CD8-positive, alpha-beta memory T cell (primary cell): ENCODE measurements around the gene TAS1R3. TPM values are rescaled to one million over a fixed set of nuclear protein-coding genes. Genes with fewer than 3 reads are reported as not detected.

ENCODE experiments used
- CTCF ChIA-PET: fragments of 350-600 bp; sonication (Branson Sonifier 250); formaldehyde crosslinking; loops from one replicate; lab custom pipeline; 2021; ENCODE audit warnings: antibody characterized with exemption; lab: Charles Lee
- POLR2A ChIA-PET: fragments of 350-600 bp; sonication (Branson Sonifier 250); formaldehyde crosslinking; loops from one replicate; lab custom pipeline; 2021; ENCODE audit warnings: antibody characterized with exemption; lab: Charles Lee
- DNase-seq, 5 donors: peaks; one replicate each; pipeline versions ENCODE4 v3.0.0 to v3.0.0-alpha.2; 2020 to 2022; ENCODE audit warnings: mixed read lengths in 1 of 5
- H3K27ac ChIP-seq: one replicate; pipeline ENCODE4 v1.7.0; 2013; ENCODE audit warnings: low read depth, mild to moderate bottlenecking, low read length, moderate library complexity
- H3K27me3 ChIP-seq: 2 replicates; pipeline ENCODE4 v1.7.0; 2013; ENCODE audit warnings: low read length, mild to moderate bottlenecking; ENCODE audit not compliant: insufficient read depth, poor library complexity, severe bottlenecking
- H3K36me3 ChIP-seq: 2 replicates; pipeline ENCODE4 v1.7.0; 2013; ENCODE audit warnings: mild to moderate bottlenecking, low read length, moderate library complexity; ENCODE audit not compliant: insufficient read depth
- H3K4me1 ChIP-seq: 2 replicates; pipeline ENCODE4 v1.7.0; 2013; ENCODE audit warnings: mild to moderate bottlenecking, low read length, moderate library complexity; ENCODE audit not compliant: insufficient read depth
- H3K4me3 ChIP-seq: 2 replicates; pipeline ENCODE4 v1.7.0; 2013; ENCODE audit warnings: mild to moderate bottlenecking, low read length
- H3K9me3 ChIP-seq: 2 replicates; pipeline ENCODE4 v1.7.0; 2013; ENCODE audit warnings: mild to moderate bottlenecking, low read length
- H3K27ac Mint-ChIP-seq, 8 donors: one replicate each; pipeline ENCODE4 v1.8.0; 2020 to 2021; ENCODE audit warnings: mixed read lengths in 8 of 8, mild to moderate bottlenecking in 6 of 8, inconsistent platforms in 3 of 8, moderate library complexity in 3 of 8
- H3K27me3 Mint-ChIP-seq, 2 donors: one replicate each; pipeline ENCODE4 v1.8.0; 2020 to 2021; ENCODE audit warnings: mixed read lengths in 2 of 2, mild to moderate bottlenecking in 1 of 2, moderate library complexity in 1 of 2
- H3K36me3 Mint-ChIP-seq, 3 donors: one replicate each; pipeline ENCODE4 v1.8.0; 2020 to 2021; ENCODE audit warnings: mixed read lengths in 3 of 3, inconsistent platforms in 1 of 3, mild to moderate bottlenecking in 1 of 3
- H3K4me1 Mint-ChIP-seq, 3 donors: one replicate each; pipeline ENCODE4 v1.8.0; 2020 to 2021; ENCODE audit warnings: mixed read lengths in 3 of 3, inconsistent platforms in 1 of 3, mild to moderate bottlenecking in 1 of 3
- H3K4me3 Mint-ChIP-seq, 7 donors: one replicate each; pipeline ENCODE4 v1.8.0; 2020 to 2021; ENCODE audit warnings: mixed read lengths in 7 of 7, mild to moderate bottlenecking in 6 of 7, moderate library complexity in 4 of 7, inconsistent platforms in 2 of 7
- H3K9me3 Mint-ChIP-seq, 5 donors: one replicate each; pipeline ENCODE4 v1.8.0; 2020 to 2022; ENCODE audit warnings: mixed read lengths in 5 of 5, mild to moderate bottlenecking in 3 of 5, moderate library complexity in 2 of 5, inconsistent platforms in 1 of 5
- polyA plus RNA-seq: library from polyadenylated mRNA; unstranded; fragments of 300-500 nt; fragmentation: Illumina TruSeq; gene quantifications from one replicate; pipeline ENCODE4 v1.2.3, GENCODE V29; 2021
- total RNA-seq, 2 experiments: library from RNA; stranded (reverse); gene quantifications; one replicate each; pipeline ENCODE4 v1.2.3, GENCODE V29; 2021

TAS1R3 gene
- total and polyA plus RNA-seq, 3 experiments from 2014 or later = 0.28 to 0.62 (median 0.53) TPM

DNA sequence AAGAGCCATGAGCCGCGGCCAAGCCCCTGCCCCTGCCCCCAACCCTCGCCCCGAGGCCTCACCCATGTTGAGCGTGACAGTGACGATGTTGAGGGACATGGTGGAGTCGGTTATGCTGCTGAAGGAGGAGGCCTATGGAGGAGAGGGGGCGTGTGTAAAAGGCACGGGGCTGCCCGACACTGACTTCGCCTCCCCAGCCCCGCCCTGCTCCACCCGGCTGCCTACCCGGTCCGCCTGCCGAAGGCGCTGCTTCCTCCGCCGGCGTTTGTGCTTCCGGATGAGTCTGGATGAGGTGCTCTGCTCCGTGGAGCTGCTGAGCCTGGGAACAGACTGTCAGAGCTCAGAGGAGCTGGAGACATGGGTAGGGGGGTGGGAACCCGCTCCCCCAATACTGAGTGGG, 9.1 kb downstream of the TAS1R3 start:
- CTCF ChIA-PET = no interaction called here
- H3K27me3 Mint-ChIP-seq = no peaks in the 10 kb centered on the region
- no peaks in the 10 kb centered on the region for H3K36me3 ChIP-seq
- H3K27me3 ChIP-seq = no peaks in the 10 kb centered on the region
- no peaks in the 10 kb centered on the region for H3K9me3 ChIP-seq
- DNase-seq = no peak
- no peaks in the 10 kb centered on the region for H3K9me3 Mint-ChIP-seq
- H3K27ac ChIP-seq = no peak overlapping the region
- POLR2A ChIA-PET = no interaction called here
- no peak overlapping the region for H3K4me3 ChIP-seq
- peaks cover 0 to 6% (median 0%) of the 10 kb centered on the region in 3 donors for H3K4me1 Mint-ChIP-seq
- no peak overlapping the region for H3K4me3 Mint-ChIP-seq
- H3K27ac Mint-ChIP-seq = peak overlapping the region in 1 of 8 donors; percentile 50
- H3K4me1 ChIP-seq = no peaks in the 10 kb centered on the region
- peaks cover 0 to 25% (median 11%) of the 10 kb centered on the region in 3 donors for H3K36me3 Mint-ChIP-seq

DNA sequence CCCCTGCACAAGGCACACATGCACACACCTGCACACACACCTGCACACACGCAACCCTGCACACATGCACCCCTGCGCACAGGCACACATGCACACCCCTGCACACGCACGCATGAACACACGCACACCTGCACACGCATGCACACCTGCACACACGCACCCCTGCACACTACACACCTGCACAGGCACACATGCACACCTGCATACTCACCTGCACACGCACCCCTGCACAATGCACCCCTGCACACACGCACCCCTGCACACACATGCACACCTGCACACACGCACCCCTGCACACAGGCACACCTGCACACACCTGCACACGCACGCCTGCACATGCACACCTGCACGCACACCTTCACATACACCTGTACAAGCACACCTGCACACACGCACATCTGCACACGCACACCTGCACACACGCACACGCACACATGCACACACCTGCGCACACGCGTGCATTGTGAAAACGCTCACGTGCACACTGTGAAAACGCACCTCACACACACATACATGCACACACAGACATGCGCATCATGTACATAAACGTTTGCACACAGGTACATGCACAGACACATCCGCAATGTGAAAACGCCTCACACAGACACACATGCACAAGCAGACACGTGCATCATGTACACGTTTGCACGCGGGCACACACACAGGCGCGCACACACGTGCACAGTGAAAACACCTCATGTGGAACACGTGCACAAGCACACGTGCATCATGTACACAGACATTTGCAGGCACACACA, 9.9 kb downstream of the TAS1R3 start:
- no peak overlapping the region for H3K4me3 Mint-ChIP-seq
- Histone ChIP-seq H3K9me3 (no peaks in the 10 kb centered on the region), H3K27ac (no peak overlapping the region), H3K4me3 (no peak overlapping the region), H3K4me1 (no peaks in the 10 kb centered on the region), H3K36me3 (no peaks in the 10 kb centered on the region), H3K27me3 (no peaks in the 10 kb centered on the region)
- ChIA-PET POLR2A (no interaction called here), CTCF (no interaction called here)
- DNase-seq = no peak
- H3K36me3 Mint-ChIP-seq = peaks cover 0 to 25% (median 11%) of the 10 kb centered on the region in 3 donors
- no peaks in the 10 kb centered on the region for H3K27me3 Mint-ChIP-seq
- H3K9me3 Mint-ChIP-seq = no peaks in the 10 kb centered on the region
- H3K27ac Mint-ChIP-seq = peak overlapping the region in 2 of 8 donors; percentile 29 to 50
- peaks cover 0 to 6% (median 2%) of the 10 kb centered on the region in 3 donors for H3K4me1 Mint-ChIP-seq

DNA sequence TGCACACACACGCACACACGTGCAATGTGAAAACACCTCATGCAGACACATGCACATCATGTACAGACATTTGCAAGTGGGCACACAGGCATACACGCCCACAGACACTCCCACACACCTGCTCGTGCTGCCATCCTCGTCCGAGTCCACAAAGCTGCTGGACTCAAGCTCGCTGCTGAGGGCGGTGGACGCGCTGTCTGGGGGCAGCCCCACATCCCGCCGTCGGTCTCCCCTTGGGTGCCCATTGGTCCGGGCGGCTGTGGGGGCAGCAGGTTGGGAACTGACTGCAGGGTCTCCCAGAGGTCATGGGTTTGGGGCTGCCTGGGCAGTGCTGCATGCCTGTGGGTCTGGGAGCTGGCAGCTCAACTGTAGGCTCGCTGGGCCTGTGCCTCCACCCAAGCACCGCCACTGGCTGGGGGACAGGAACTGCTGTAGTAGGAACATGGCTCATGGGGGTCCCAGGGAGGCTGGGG, 10.5 kb downstream of the TAS1R3 start:
- ChIA-PET POLR2A (no interaction called here), CTCF (no interaction called here)
- H3K4me1 Mint-ChIP-seq = peaks cover under 1 to 6% (median 5%) of the 10 kb centered on the region in 3 donors
- Histone ChIP-seq H3K27ac (no peak overlapping the region), H3K27me3 (no peaks in the 10 kb centered on the region), H3K9me3 (no peaks in the 10 kb centered on the region), H3K4me3 (no peak overlapping the region), H3K4me1 (peaks cover 1% of the 10 kb centered on the region), H3K36me3 (no peaks in the 10 kb centered on the region)
- H3K36me3 Mint-ChIP-seq = peaks cover 0 to 25% (median 11%) of the 10 kb centered on the region in 3 donors
- DNase-seq = no peak
- no peaks in the 10 kb centered on the region for H3K27me3 Mint-ChIP-seq
- H3K27ac Mint-ChIP-seq = no peak overlapping the region
- no peaks in the 10 kb centered on the region for H3K9me3 Mint-ChIP-seq
- H3K4me3 Mint-ChIP-seq = no peak overlapping the region

DNA sequence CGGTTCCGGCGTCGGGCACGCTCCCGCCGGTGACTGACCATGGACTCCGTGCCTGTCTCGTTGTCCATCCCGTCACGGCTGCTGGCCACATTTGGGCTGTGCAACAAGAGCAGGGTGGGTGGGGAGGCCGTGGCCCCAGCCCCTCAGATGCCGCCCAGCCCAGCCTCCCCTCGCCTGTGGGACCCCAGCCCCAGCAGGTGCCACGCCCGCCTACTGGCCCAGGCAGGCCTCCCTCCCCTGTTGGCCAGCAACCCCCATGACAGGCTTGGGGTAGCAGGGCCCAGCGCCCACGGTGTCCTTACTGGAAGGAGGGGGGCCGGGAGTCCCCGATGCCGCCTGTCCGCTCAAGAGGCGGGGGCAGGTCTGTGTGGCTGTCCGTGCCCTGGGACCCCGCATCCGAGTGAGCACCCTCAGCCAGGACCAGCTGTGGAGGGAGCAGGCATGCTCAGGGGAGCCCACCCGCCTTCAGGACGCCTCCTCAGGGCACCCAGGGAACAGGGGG, 11.0 kb downstream of the TAS1R3 start:
- no peak for DNase-seq
- POLR2A ChIA-PET = no interaction called here
- Mint-ChIP-seq H3K4me3 (no peak overlapping the region), H3K4me1 (peaks cover 5 to 10% (median 6%) of the 10 kb centered on the region in 3 donors), H3K9me3 (no peaks in the 10 kb centered on the region), H3K27me3 (no peaks in the 10 kb centered on the region), H3K27ac (no peak overlapping the region), H3K36me3 (peaks cover 0 to 25% (median 11%) of the 10 kb centered on the region in 3 donors)
- Histone ChIP-seq H3K27ac (no peak overlapping the region), H3K4me3 (no peak overlapping the region), H3K4me1 (peaks cover 3% of the 10 kb centered on the region), H3K27me3 (no peaks in the 10 kb centered on the region), H3K9me3 (no peaks in the 10 kb centered on the region), H3K36me3 (no peaks in the 10 kb centered on the region)
- CTCF ChIA-PET = no interaction called here

DNA sequence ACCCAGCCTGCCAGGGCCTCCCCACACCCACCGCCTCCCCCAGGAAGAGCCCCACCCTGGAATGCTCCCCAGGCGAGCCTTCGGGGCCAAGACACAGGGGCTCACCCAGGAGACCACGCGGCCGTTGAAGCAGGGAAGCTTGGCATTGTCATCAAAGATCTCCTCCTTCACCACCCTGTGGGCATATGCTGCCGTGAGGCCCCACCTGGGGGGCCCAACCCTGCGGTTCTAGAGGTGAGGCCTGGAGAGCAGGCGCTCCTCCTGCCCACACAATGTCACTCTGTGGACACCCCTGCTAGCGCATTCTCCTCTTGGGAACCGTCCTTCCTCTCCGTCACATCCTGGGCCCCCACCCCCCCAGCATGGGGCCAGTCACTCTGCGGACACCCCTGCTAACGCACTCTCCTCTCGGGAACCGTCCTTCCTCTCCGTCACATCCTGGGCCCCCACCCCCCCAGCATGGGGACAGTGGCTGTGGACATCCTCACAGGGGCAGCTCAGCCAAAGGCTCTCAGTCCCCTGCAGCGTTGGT, 11.6 kb downstream of the TAS1R3 start:
- ChIA-PET CTCF (no interaction called here), POLR2A (no interaction called here)
- Histone ChIP-seq H3K27me3 (no peaks in the 10 kb centered on the region), H3K4me3 (no peak overlapping the region), H3K9me3 (no peaks in the 10 kb centered on the region), H3K36me3 (no peaks in the 10 kb centered on the region), H3K27ac (no peak overlapping the region), H3K4me1 (peaks cover 8% of the 10 kb centered on the region)
- Mint-ChIP-seq H3K9me3 (no peaks in the 10 kb centered on the region), H3K36me3 (peaks cover 0 to 25% (median 11%) of the 10 kb centered on the region in 3 donors), H3K4me3 (no peak overlapping the region), H3K27me3 (no peaks in the 10 kb centered on the region), H3K27ac (no peak overlapping the region), H3K4me1 (peaks cover 10 to 15% (median 11%) of the 10 kb centered on the region in 3 donors)
- no peak for DNase-seq

DNA sequence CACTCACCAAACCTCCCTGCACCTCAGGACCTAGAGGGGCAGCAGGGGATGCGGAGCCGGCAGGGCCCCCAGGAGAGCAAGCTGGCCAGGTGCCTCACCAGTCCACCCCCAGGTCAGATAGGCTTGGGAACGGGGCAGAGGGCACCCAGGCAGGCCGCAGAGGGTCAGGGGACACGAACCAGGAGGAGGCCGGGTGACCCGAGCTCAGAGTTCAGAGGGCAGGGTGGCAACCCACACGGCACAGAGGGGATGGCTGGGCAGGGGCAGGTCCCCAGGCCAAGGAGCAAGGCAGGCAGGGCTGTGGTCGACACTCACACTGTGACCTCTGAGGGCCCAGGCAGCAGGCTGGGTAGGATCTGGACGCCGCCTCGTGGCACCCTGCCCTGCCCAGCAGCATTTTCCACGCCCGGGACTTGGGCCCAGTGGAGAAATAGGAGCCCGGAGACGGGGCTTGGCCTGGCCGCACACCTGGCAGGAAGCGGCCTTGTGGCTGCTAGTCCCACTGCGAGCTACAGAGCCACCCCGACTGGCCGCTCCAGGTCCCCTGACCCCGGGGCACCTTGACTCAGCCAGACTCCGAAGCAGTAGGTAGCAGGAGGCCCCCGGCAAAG, 12.8 kb downstream of the TAS1R3 start:
- Mint-ChIP-seq H3K27ac (no peak overlapping the region), H3K9me3 (no peaks in the 10 kb centered on the region), H3K4me3 (no peak overlapping the region), H3K4me1 (peaks cover 11 to 22% (median 11%) of the 10 kb centered on the region in 3 donors), H3K27me3 (no peaks in the 10 kb centered on the region), H3K36me3 (peaks cover 0 to 19% (median 9%) of the 10 kb centered on the region in 3 donors)
- Histone ChIP-seq H3K27me3 (no peaks in the 10 kb centered on the region), H3K4me3 (no peak overlapping the region), H3K36me3 (no peaks in the 10 kb centered on the region), H3K9me3 (no peaks in the 10 kb centered on the region), H3K4me1 (peaks cover 16% of the 10 kb centered on the region), H3K27ac (no peak overlapping the region)
- CTCF ChIA-PET = no interaction called here
- POLR2A ChIA-PET = no interaction called here
- no peak for DNase-seq

DNA sequence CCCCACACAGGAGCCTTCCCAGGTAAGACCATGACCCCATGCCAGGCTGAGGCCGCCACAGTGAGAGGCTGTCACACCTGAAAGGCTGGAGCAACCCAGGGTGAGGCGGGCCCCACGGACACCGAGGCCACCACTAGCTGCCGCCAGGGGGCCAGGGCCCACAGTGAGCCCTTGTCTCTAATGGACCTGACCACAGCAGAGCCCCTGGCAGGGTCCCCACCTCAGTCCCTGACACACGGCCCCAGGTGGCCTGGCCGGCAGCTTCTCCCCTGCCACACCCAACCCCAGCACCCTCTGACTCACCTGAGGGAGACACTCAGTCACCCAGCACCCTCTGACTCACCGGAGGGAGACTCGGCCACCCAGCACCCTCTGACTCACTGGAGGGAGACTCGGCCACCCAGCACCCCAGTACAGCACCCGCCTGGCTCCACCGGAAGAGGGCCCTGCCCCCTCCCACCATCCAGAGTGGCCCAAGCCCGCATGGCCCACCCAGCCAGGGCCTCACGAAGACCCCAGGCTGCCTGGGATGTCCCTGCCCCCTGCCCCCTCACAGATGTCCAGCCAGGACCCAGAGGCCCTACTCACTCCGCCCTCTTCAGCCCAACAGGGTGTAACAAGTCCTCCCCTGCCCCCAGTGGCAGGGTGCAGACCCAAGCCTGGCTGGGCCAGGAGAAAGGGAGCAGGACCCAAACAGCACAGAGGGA, 13.7 kb downstream of the TAS1R3 start:
- no peaks in the 10 kb centered on the region for H3K27me3 ChIP-seq
- H3K27me3 Mint-ChIP-seq = no peaks in the 10 kb centered on the region
- no peak overlapping the region for H3K27ac ChIP-seq
- H3K27ac Mint-ChIP-seq = peak overlapping the region in 1 of 8 donors; percentile 65
- DNase-seq = no peak
- no peaks in the 10 kb centered on the region for H3K36me3 ChIP-seq
- CTCF ChIA-PET = no interaction called here
- H3K4me3 ChIP-seq = no peak overlapping the region
- H3K36me3 Mint-ChIP-seq = peaks cover 0 to 14% (median 9%) of the 10 kb centered on the region in 3 donors
- no peaks in the 10 kb centered on the region for H3K9me3 ChIP-seq
- POLR2A ChIA-PET = no interaction called here
- no peak overlapping the region for H3K4me3 Mint-ChIP-seq
- H3K9me3 Mint-ChIP-seq = no peaks in the 10 kb centered on the region
- peaks cover 11 to 22% (median 11%) of the 10 kb centered on the region in 3 donors for H3K4me1 Mint-ChIP-seq
- H3K4me1 ChIP-seq = peaks cover 16% of the 10 kb centered on the region
